ENCODE data around the gene EFL1.

Gene EFL1

DNA sequence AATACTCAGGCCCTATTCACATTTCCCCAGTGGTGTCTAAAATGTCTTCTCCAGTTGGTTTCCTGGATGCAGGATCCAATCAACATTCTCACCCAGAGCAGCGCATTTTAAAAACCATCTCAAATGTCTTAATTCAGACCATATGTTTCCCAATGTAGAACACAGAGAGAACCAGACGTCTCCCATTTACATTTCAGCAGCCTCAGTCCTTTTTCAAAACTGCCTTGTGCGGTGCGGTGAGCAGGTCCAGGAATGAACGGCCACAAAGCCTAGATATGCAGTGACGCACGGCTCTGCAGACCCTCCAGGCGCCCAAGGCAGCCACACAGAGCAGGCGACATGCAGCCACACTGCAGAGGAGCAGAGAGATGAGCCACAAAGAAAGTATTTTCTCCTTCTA is 150.6 kb downstream of the EFL1 start:
- Histone ChIP-seq H3K36me3 (ENCODE audit: control insufficient read depth, insufficient read depth, low read length) (no peaks in the 10 kb centered on the region), H3K9me3 (ENCODE audit: control insufficient read depth, low read length) (no peaks in the 10 kb centered on the region), H3K4me2 (ENCODE audit: low read length) (no peak overlapping the region), H3K4me1 (no peaks in the 10 kb centered on the region), H3K79me2 (no peaks in the 10 kb centered on the region), H3K27ac (no peak overlapping the region), H3K27me3 (ENCODE audit: control insufficient read depth, insufficient read depth, low read length) (no peaks in the 10 kb centered on the region), H3K9ac (no peak overlapping the region), H2AFZ (no peak overlapping the region), H3K4me3 (ENCODE audit: low read depth, low read length) (no peak overlapping the region)
- no peak for TF ChIP-seq CTCF (IDR thresholded peaks at IDR 0.05)

GRCh38 chr15:82110144-82110543 is 152.4 kb downstream of the EFL1 start:
- no peak overlapping the region for H3K4me2 ChIP-seq (ENCODE audit: low read length)
- no peaks in the 10 kb centered on the region for H3K79me2 ChIP-seq
- no peak overlapping the region for H3K27ac ChIP-seq
- H3K27me3 ChIP-seq (ENCODE audit: control insufficient read depth, insufficient read depth, low read length), result no peaks in the 10 kb centered on the region
- H3K36me3 ChIP-seq (ENCODE audit: control insufficient read depth, insufficient read depth, low read length), result no peaks in the 10 kb centered on the region
- H3K9me3 ChIP-seq (ENCODE audit: control insufficient read depth, low read length), result no peaks in the 10 kb centered on the region
- no peak overlapping the region for H2AFZ ChIP-seq
- TF ChIP-seq CTCF (IDR thresholded peaks at IDR 0.05), result no peak
- no peak overlapping the region for H3K4me3 ChIP-seq (ENCODE audit: low read depth, low read length)
- H3K4me1 ChIP-seq, result no peaks in the 10 kb centered on the region
- H3K9ac ChIP-seq, result no peak overlapping the region

DNA sequence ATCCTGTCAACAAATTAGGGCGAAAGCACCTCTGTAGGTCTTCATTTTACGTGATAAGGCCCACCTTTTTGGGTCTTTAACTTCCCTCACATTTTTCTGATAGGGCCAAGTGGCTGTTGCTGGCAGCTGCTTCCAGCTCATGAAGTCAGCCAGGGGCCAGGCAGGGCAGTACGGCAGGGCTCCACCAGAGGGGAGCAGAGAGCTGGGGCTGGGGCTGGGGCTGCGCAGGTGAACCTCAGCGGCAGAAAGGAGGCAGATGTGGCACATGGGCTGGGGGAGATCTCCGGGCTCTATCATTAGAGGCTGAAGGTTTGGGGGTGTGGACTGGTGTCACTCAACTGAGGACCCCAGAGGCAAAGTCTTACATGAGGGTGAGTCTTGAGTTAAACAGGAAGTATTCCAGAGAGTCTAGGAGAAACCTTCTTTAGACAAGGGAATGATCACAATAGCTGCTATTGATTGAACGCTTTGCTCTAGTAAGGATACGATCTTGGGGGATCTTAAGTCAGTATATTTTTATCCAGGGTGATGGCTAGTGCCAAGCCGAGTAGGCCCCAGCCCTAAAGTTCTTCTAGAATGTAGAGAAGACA is 153.9 kb downstream of the EFL1 start:
- Histone ChIP-seq H3K4me1 (no peaks in the 10 kb centered on the region), H3K27me3 (ENCODE audit: control insufficient read depth, insufficient read depth, low read length) (no peaks in the 10 kb centered on the region), H3K9me3 (ENCODE audit: control insufficient read depth, low read length) (no peaks in the 10 kb centered on the region), H3K4me2 (ENCODE audit: low read length) (no peak overlapping the region), H3K79me2 (no peaks in the 10 kb centered on the region), H3K27ac (no peak overlapping the region), H3K36me3 (ENCODE audit: control insufficient read depth, insufficient read depth, low read length) (no peaks in the 10 kb centered on the region), H3K4me3 (ENCODE audit: low read depth, low read length) (no peak overlapping the region), H3K9ac (no peak overlapping the region), H2AFZ (no peak overlapping the region)
- TF ChIP-seq CTCF (IDR thresholded peaks at IDR 0.05), result peak; percentile 70

GRCh38 chr15:82106679-82107078 is 155.9 kb downstream of the EFL1 start:
- Histone ChIP-seq H3K4me2 (ENCODE audit: low read length) (no peak overlapping the region), H3K79me2 (no peaks in the 10 kb centered on the region), H3K4me3 (ENCODE audit: low read depth, low read length) (no peak overlapping the region), H3K36me3 (ENCODE audit: control insufficient read depth, insufficient read depth, low read length) (no peaks in the 10 kb centered on the region), H2AFZ (no peak overlapping the region), H3K9ac (no peak overlapping the region), H3K27ac (no peak overlapping the region), H3K9me3 (ENCODE audit: control insufficient read depth, low read length) (no peaks in the 10 kb centered on the region), H3K4me1 (no peaks in the 10 kb centered on the region), H3K27me3 (ENCODE audit: control insufficient read depth, insufficient read depth, low read length) (no peaks in the 10 kb centered on the region)
- TF ChIP-seq CTCF (IDR thresholded peaks at IDR 0.05), result no peak

DNA sequence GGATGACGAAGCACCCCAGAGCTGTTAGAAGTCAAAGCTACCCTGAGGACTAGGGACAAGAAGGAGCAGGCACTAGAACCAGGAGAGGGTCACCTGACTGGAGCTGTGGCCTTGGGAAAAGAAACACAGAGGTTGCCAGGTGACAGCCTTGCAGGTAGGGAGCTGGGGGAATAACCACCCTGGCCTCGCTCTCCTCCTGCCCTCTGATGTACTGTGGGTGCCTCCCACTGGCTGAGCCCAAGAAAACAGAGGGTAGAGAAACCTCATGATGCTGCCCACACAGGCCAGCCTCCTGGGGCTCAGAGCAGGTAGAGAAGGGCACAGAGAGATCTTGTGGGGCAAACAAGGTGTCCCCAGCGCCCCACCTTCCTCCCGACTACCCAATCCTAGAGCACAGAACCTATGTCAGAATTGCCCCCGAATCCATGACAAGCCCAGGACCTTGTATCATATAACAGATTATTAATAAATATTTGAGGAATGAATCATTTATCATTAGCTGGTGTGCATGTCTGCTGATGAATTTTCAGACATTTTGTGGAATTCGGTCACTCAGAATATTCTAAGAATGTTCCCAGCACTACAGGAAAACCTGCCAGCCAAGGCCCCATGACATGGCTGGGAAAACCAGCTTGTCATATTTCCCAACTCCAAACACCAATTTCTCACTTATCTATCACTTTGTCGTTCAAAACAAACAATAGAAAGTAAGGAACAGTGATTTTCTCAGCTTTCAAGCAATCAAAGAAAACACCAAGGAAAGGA is 156.9 kb downstream of the EFL1 start:
- Histone ChIP-seq H3K4me1 (no peaks in the 10 kb centered on the region), H3K79me2 (no peaks in the 10 kb centered on the region), H3K27ac (no peak overlapping the region), H3K9ac (no peak overlapping the region), H3K27me3 (ENCODE audit: control insufficient read depth, insufficient read depth, low read length) (no peaks in the 10 kb centered on the region), H3K4me2 (ENCODE audit: low read length) (no peak overlapping the region), H2AFZ (no peak overlapping the region), H3K36me3 (ENCODE audit: control insufficient read depth, insufficient read depth, low read length) (no peaks in the 10 kb centered on the region), H3K9me3 (ENCODE audit: control insufficient read depth, low read length) (no peaks in the 10 kb centered on the region), H3K4me3 (ENCODE audit: low read depth, low read length) (no peak overlapping the region)
- no peak for TF ChIP-seq CTCF (IDR thresholded peaks at IDR 0.05)
